CD14-positive monocyte (primary cell): Measurements from ENCODE around the gene ZNF771. TPM values are rescaled to one million over a fixed set of nuclear protein-coding genes. Genes with fewer than 3 reads are reported as not detected.
A peak's percentile ranks its signal among the peaks of the same experiment; 100 is the strongest.
"Not testable (repeated sequence)": the region's sequence is repeated elsewhere in the genome, so short reads cannot be mapped to it uniquely, and the experiment has no call there.

Experiments used
- DNase-seq, 3 donors: peaks; one replicate each; pipeline ENCODE4 v3.0.0-alpha.2; 2011 to 2022
- H2AFZ ChIP-seq: 2 replicates; pipeline ENCODE4 v1.6.0; 2012; ENCODE audit warnings: mild to moderate bottlenecking, low read depth, low read length, inconsistent platforms; ENCODE audit not compliant: insufficient read depth, poor library complexity, severe bottlenecking
- H3K27ac ChIP-seq, 2 donors: 1 replicate in 1 of 2; 2 replicates in 1 of 2; pipeline ENCODE4 v1.5.1; 2012 to 2013; ENCODE audit warnings: low read length in 2 of 2, control low read depth in 1 of 2, inconsistent platforms in 1 of 2, low read depth in 1 of 2, mild to moderate bottlenecking in 1 of 2
- H3K27me3 ChIP-seq, 2 donors: one replicate each; pipeline versions ENCODE4 v1.6.0 to v1.6.1; 2011 to 2013; ENCODE audit warnings: low read length in 2 of 2; ENCODE audit not compliant: control insufficient read depth in 2 of 2, insufficient read depth in 2 of 2
- H3K36me3 ChIP-seq, 2 donors: replicated peaks in 1 of 2; 1 replicate in 1 of 2; 2 replicates in 1 of 2; pipeline versions ENCODE4 v1.5.1 to v1.6.1; 2012 to 2013; ENCODE audit warnings: low read length in 2 of 2, control low read depth in 1 of 2, inconsistent platforms in 1 of 2, mild to moderate bottlenecking in 1 of 2; ENCODE audit not compliant: insufficient read depth in 2 of 2, control insufficient read depth in 1 of 2
- H3K4me1 ChIP-seq, 2 donors: 1 replicate in 1 of 2; 2 replicates in 1 of 2; pipeline versions ENCODE4 v1.5.1 to v1.6.1; 2012 to 2013; ENCODE audit warnings: low read length in 2 of 2, control low read depth in 1 of 2, inconsistent platforms in 1 of 2, mild to moderate bottlenecking in 1 of 2, moderate library complexity in 1 of 2; ENCODE audit not compliant: insufficient read depth in 2 of 2, control insufficient read depth in 1 of 2
- H3K4me2 ChIP-seq: replicated peaks from 2 replicates; pipeline ENCODE3; 2012; ENCODE audit warnings: low read length, moderate library complexity, mild to moderate bottlenecking; ENCODE audit not compliant: poor library complexity, severe bottlenecking; ENCODE audit errors: extremely low read depth
- H3K4me3 ChIP-seq, 3 experiments: fragments of 200-600 bp in 1 of 3; sonication (generic) in 1 of 3; replicated peaks in 1 of 3; 1 replicate in 2 of 3; 2 replicates in 1 of 3; pipeline ENCODE4 v1.5.1; 2011 to 2013; ENCODE audit warnings: low read length in 3 of 3, mild to moderate bottlenecking in 3 of 3, control low read depth in 2 of 3, low read depth in 2 of 3, inconsistent platforms in 1 of 3, moderate library complexity in 1 of 3
- H3K79me2 ChIP-seq: 2 replicates; pipeline ENCODE4 v1.6.0; 2012; ENCODE audit warnings: mild to moderate bottlenecking, control low read depth, inconsistent platforms, low read length, moderate library complexity; ENCODE audit not compliant: insufficient read depth
- H3K9ac ChIP-seq: 2 replicates; pipeline ENCODE4 v1.6.0; 2017; ENCODE audit warnings: low read length, mild to moderate bottlenecking; ENCODE audit not compliant: insufficient read depth, poor library complexity, severe bottlenecking
- H3K9me3 ChIP-seq, 2 donors: replicated peaks in 1 of 2; 1 replicate in 1 of 2; 2 replicates in 1 of 2; pipeline versions ENCODE4 v1.5.1 to v1.6.1; 2012 to 2013; ENCODE audit warnings: low read length in 2 of 2, control low read depth in 1 of 2; ENCODE audit not compliant: control insufficient read depth in 1 of 2, insufficient read depth in 1 of 2
- H4K20me1 ChIP-seq: 2 replicates; pipeline ENCODE4 v1.6.0; 2012; ENCODE audit warnings: mild to moderate bottlenecking, low read length, control low read depth, moderate library complexity; ENCODE audit not compliant: insufficient read depth
- H3K27ac Mint-ChIP-seq, 7 donors: one replicate each; pipeline ENCODE4 v1.8.0; 2020; ENCODE audit warnings: mild to moderate bottlenecking in 7 of 7, mixed read lengths in 7 of 7, moderate library complexity in 6 of 7, inconsistent platforms in 2 of 7
- H3K27me3 Mint-ChIP-seq, 3 donors: one replicate each; pipeline ENCODE4 v1.8.0; 2021 to 2022; ENCODE audit warnings: low read depth in 3 of 3, mild to moderate bottlenecking in 3 of 3, mixed read lengths in 3 of 3, moderate library complexity in 3 of 3, inconsistent platforms in 1 of 3
- H3K36me3 Mint-ChIP-seq, 2 donors: one replicate each; pipeline ENCODE4 v1.8.0; 2020; ENCODE audit warnings: mixed read lengths in 2 of 2, inconsistent platforms in 1 of 2, mild to moderate bottlenecking in 1 of 2
- H3K4me1 Mint-ChIP-seq: one replicate; pipeline ENCODE4 v1.8.0; 2020; ENCODE audit warnings: mild to moderate bottlenecking, mixed read lengths
- H3K4me3 Mint-ChIP-seq, 2 donors: one replicate each; pipeline ENCODE4 v1.8.0; 2020; ENCODE audit warnings: mild to moderate bottlenecking in 2 of 2, mixed read lengths in 2 of 2, moderate library complexity in 1 of 2
- H3K9me3 Mint-ChIP-seq, 7 donors: one replicate each; pipeline ENCODE4 v1.8.0; 2020 to 2022; ENCODE audit warnings: mixed read lengths in 7 of 7, mild to moderate bottlenecking in 6 of 7, moderate library complexity in 6 of 7, inconsistent platforms in 2 of 7
- WGBS: methylation state at CpG from one replicate; pipeline ENCODE4 v1.1.5; 2013; ENCODE audit warnings: missing lambda C conversion rate; ENCODE audit not compliant: insufficient coverage; 5-methylcytosine and 5-hydroxymethylcytosine counted together
- intact Hi-C, 2 donors: fragments of 100-400 bp; cut with micrococcal nuclease; formaldehyde crosslinking; loops; one replicate each; pipeline versions ENCODE4 v1.15.0 to v1.15.1; 2023
- polyA plus RNA-seq, 3 donors: library from polyadenylated mRNA; depleted of rRNA in 1 of 3; unstranded in 2 of 3; stranded (reverse) in 1 of 3; fragments of 300-500 nt in 2 of 3; fragments of >200 nt in 1 of 3; fragmentation: Illumina TruSeq in 2 of 3; gene quantifications; 1 replicate in 2 of 3; 2 replicates in 1 of 3; pipeline ENCODE4 v1.2.3, GENCODE V29; 2012 to 2021
- TF ChIP-seq, protein P1 (sequence below): fragments of 200-600 bp; IDR thresholded peaks from one replicate; pipeline ENCODE4 v1.8.0; 2022; ENCODE audit warnings: antibody characterized with exemption, mild to moderate bottlenecking

Gene ZNF771
- polyA plus RNA-seq, 3 donors: 0.39 to 0.68 (median 0.51) TPM

DNA sequence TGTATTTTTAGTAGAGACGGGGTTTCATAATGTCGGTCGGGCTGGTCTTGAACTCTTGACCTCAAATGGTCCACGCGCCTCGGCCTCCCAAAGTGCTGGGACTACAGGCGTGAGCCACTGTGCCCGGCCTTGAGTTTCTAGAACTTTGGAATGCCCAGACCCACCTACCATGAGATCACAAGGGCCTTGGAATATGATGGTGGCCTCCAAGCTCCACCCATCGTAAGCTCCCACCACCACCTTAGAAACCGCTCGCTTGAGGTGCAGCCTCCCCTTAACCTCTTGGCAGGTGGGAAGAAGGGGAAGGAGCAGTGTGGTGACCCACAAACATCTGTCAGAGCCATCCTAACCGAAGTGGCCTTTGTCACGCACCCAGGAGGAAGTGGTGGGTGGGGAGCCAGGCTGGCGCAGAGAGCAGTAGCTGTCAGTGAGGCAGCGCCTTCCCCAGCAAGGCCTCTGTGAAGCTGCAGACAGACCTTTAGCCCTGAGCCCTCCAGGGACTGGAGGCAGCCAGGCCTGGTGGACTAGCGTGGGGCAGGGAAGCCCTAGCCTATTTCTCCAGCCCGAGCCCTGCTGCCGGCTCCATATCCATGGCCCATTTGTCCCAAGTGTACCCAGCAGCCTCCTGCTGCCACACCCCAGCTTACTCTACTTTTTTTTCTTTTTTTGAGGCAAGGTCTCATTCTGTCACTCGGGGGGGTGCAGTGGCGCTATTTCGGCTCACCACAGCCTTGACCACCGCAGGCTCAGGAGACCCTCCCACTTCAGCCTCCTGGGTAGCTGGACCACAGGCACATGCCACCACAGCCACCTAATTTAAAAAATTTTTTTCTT lies 51.4 kb downstream of the ZNF771 start:
- H3K79me2 ChIP-seq: no peaks in the 10 kb centered on the region
- Mint-ChIP-seq H3K4me3 (peak overlapping the region in 1 of 2 donors; percentile 55), H3K36me3 (no peaks in the 10 kb centered on the region), H3K27me3 (peaks cover 0 to 3% (median 2%) of the 10 kb centered on the region in 3 donors), H3K9me3 (no peaks in the 10 kb centered on the region), H3K27ac (peak overlapping the region; percentile 79 to 92 (median 85)), H3K4me1 (peaks cover 48% of the 10 kb centered on the region)
- H2AFZ ChIP-seq: peak overlapping the region; percentile 73
- H3K27ac ChIP-seq: peak overlapping the region; percentile 86 to 89
- H3K4me3 ChIP-seq: peak overlapping the region in 1 of 3 experiments; percentile 37
- no peaks in the 10 kb centered on the region for H4K20me1 ChIP-seq
- TF ChIP-seq, protein P1, sequence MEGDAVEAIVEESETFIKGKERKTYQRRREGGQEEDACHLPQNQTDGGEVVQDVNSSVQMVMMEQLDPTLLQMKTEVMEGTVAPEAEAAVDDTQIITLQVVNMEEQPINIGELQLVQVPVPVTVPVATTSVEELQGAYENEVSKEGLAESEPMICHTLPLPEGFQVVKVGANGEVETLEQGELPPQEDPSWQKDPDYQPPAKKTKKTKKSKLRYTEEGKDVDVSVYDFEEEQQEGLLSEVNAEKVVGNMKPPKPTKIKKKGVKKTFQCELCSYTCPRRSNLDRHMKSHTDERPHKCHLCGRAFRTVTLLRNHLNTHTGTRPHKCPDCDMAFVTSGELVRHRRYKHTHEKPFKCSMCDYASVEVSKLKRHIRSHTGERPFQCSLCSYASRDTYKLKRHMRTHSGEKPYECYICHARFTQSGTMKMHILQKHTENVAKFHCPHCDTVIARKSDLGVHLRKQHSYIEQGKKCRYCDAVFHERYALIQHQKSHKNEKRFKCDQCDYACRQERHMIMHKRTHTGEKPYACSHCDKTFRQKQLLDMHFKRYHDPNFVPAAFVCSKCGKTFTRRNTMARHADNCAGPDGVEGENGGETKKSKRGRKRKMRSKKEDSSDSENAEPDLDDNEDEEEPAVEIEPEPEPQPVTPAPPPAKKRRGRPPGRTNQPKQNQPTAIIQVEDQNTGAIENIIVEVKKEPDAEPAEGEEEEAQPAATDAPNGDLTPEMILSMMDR: no peak
- peaks cover 46% of the 10 kb centered on the region in 2 donors for H3K4me1 ChIP-seq
- no peaks in the 10 kb centered on the region for H3K36me3 ChIP-seq
- peak overlapping the region; percentile 32 for H3K4me2 ChIP-seq
- no peaks in the 10 kb centered on the region for H3K9me3 ChIP-seq
- peak; percentile 83 to 93 (median 89) for DNase-seq
- intact Hi-C loops: no loop called here
- 21% methylated on average over 14 of the region's 22 CpGs for WGBS
- no peaks in the 10 kb centered on the region for H3K27me3 ChIP-seq
- H3K9ac ChIP-seq: peak overlapping the region; percentile 37

DNA sequence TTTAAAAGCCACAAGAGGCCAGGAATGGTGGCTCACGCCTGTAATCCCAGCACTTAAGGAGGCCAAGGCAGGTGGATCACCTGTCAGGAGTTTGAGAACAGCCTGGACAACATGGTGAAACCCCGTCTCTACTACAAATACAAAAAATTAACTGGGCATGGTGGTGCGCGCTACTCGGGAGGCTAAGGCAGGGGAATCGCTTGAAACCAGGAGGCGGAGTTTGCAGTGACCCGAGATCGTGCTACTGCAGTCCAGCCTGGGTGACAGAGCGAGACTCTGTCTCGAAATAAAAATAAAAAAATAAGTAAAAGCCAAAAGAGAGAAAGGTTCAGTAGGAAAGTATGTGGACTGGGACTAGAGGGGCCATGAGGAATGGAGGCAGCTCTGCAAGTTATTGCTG lies 52.0 kb downstream of the ZNF771 start:
- no peak overlapping the region for H3K4me3 Mint-ChIP-seq
- H3K27me3 ChIP-seq: no peaks in the 10 kb centered on the region
- peak overlapping the region; percentile 86 to 89 for H3K27ac ChIP-seq
- H3K9me3 ChIP-seq: no peaks in the 10 kb centered on the region
- no peaks in the 10 kb centered on the region for H4K20me1 ChIP-seq
- no peak for DNase-seq
- peak overlapping the region in 6 of 7 donors; percentile 11 to 92 (median 86) for H3K27ac Mint-ChIP-seq
- H3K9me3 Mint-ChIP-seq: no peaks in the 10 kb centered on the region
- peak overlapping the region in 1 of 3 experiments; percentile 37 for H3K4me3 ChIP-seq
- WGBS: 93% methylated on average over 3 of the region's 11 CpGs
- intact Hi-C loops: no loop called here
- H3K36me3 Mint-ChIP-seq: no peaks in the 10 kb centered on the region
- H3K79me2 ChIP-seq: no peaks in the 10 kb centered on the region
- H3K4me1 ChIP-seq: peaks cover 53% of the 10 kb centered on the region in 2 donors
- H3K36me3 ChIP-seq: no peaks in the 10 kb centered on the region
- H3K4me2 ChIP-seq: peak overlapping the region; percentile 32
- peaks cover 54% of the 10 kb centered on the region for H3K4me1 Mint-ChIP-seq
- H3K27me3 Mint-ChIP-seq: peaks cover 0 to 3% (median 2%) of the 10 kb centered on the region in 3 donors
- TF ChIP-seq, protein P1: no peak
- peak overlapping the region; percentile 73 for H2AFZ ChIP-seq
- peak overlapping the region; percentile 37 for H3K9ac ChIP-seq

DNA sequence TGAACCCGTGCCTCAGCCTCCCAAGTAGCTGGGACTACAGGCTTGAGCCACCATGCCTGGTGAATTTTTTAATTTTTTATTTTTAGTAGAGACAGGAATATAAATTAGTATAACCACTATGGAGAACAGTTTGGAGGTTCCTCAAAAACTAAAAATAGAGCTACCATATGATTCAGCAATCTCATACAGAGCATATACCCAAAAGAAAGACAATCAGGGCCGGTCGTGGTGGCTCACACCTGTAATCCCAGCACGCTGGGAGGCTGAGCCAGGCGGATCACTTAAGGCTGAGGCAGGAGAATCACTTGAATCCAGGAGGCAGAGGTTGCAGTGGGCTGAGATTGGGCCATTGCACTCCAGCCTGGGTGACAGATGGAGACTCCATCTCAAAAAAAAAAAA lies 54.0 kb downstream of the ZNF771 start:
- H3K9me3 ChIP-seq, H3K79me2 ChIP-seq, H3K9ac ChIP-seq, H4K20me1 ChIP-seq, H3K36me3 Mint-ChIP-seq, H3K27me3 ChIP-seq, H2AFZ ChIP-seq, intact Hi-C loops, H3K36me3 ChIP-seq, H3K9me3 Mint-ChIP-seq, H3K27me3 Mint-ChIP-seq: not testable (repeated sequence)
- peak overlapping the region in 1 of 2 donors; percentile 72 for H3K4me3 Mint-ChIP-seq
- peaks cover 56 to 57% of the 10 kb centered on the region in 2 donors for H3K4me1 ChIP-seq
- WGBS: 0% methylated on average over 1 of the region's 5 CpGs
- H3K27ac Mint-ChIP-seq: peak overlapping the region; percentile 52 to 91 (median 86)
- peak in 2 of 3 donors; percentile 28 for DNase-seq
- peak overlapping the region in 1 of 3 experiments; percentile 28 for H3K4me3 ChIP-seq
- H3K4me2 ChIP-seq: peak overlapping the region; percentile 46
- H3K27ac ChIP-seq: peak overlapping the region; percentile 46 to 73
- peaks cover 62% of the 10 kb centered on the region for H3K4me1 Mint-ChIP-seq
